GM21717 (cell line): Measurements from ENCODE around the gene KIF13A.
"Not testable (repeated sequence)": the region's sequence is repeated elsewhere in the genome, so short reads cannot be mapped to it uniquely, and the experiment has no call there.

Source experiments
- ATAC-seq: cut with Tn5 transposase; IDR thresholded peaks from one replicate; pipeline ENCODE4 v1.9.1; 2021; ENCODE audit warnings: mild to moderate bottlenecking, moderate library complexity; ENCODE audit not compliant: unreplicated experiment

KIF13A gene

GRCh38 chr6:17877895-17878440 is 109.5 kb downstream of the KIF13A start:
- no peak for ATAC-seq

DNA sequence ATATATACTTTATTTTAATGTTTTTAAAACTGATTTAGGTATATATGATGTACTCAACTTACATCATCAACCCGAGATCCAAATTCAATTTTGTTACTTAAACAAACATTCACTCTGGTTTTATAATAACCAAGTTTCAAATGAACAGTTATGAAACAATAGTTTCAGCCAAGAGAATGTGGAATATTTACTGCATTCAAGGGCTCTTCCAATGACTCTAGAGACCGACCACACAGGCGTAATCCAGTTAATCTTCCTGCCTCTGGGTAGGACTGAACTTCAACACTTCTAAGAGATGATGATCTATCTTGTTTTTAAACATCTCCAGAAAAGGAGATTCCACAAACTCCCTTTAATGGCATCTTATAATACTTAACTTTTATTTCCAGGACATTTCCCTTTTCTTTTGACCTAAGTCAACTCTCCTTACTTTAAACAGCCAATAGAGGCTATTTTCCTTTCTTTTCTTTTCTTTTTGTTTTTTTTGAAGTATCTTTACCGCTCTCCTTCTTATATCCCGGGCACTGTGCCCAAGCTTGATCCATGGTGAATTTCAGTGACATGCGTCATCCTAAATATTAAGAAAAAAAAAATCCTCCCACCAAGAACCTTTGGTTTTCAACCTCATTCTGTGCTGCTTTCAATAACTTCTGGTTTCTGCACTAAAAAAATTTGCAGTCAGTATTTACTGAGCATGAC is 110.1 kb downstream of the KIF13A start:
- no peak for ATAC-seq

- ATAC-seq = no peak
Observed at GRCh38 chr6:17874753-17875152, 112.7 kb downstream of the KIF13A start.

- no peak for ATAC-seq
Observed at GRCh38 chr6:17872908-17873307, 114.5 kb downstream of the KIF13A start.

DNA sequence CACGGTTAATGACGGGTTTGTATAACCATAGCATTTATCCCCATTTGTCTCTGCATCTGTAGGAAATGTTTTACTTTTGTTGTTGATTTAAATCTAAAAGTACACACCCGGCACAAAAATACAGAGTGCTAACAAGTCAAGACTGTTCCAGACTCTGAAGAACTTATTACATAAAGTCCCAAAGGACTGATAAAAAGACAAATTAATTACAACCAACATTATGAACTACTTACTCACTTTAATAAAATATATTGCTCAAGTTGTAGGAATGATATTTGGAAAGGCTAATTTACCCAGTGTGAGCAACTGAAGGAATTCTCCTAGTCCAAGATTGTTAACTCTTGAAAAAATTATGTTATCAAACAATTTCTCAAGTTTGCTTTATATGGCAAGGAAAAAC is 115.6 kb downstream of the KIF13A start:
- no peak for ATAC-seq

- no peak for ATAC-seq
Observed at GRCh38 chr6:17871189-17871519, 116.3 kb downstream of the KIF13A start.

- no peak for ATAC-seq
Observed at GRCh38 chr6:17870300-17871188, 116.9 kb downstream of the KIF13A start.

DNA sequence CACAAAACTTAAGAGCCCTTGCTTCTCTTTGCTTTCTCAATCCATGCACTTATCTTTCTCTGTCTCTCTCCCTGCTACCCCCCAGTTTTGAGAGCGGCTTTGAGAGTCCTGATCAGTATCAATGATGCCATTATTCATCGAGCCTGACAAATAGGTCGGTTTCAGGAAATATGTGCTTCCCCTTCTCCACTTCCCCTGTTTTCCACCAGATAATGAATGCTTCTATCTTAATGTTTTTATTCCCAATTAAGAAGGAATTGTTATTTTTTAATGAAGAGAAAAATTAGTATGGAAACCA is 117.7 kb downstream of the KIF13A start:
- ATAC-seq = no peak

- no peak for ATAC-seq
Observed at GRCh38 chr6:17869010-17869752, 118.3 kb downstream of the KIF13A start.

GRCh38 chr6:17867880-17868279 is 119.6 kb downstream of the KIF13A start:
- no peak for ATAC-seq

GRCh38 chr6:17866876-17867444 is 120.5 kb downstream of the KIF13A start:
- ATAC-seq = no peak

GRCh38 chr6:17865798-17866725 is 121.4 kb downstream of the KIF13A start:
- no peak for ATAC-seq

- ATAC-seq = no peak
Observed at GRCh38 chr6:17865243-17865642, 122.2 kb downstream of the KIF13A start.

DNA sequence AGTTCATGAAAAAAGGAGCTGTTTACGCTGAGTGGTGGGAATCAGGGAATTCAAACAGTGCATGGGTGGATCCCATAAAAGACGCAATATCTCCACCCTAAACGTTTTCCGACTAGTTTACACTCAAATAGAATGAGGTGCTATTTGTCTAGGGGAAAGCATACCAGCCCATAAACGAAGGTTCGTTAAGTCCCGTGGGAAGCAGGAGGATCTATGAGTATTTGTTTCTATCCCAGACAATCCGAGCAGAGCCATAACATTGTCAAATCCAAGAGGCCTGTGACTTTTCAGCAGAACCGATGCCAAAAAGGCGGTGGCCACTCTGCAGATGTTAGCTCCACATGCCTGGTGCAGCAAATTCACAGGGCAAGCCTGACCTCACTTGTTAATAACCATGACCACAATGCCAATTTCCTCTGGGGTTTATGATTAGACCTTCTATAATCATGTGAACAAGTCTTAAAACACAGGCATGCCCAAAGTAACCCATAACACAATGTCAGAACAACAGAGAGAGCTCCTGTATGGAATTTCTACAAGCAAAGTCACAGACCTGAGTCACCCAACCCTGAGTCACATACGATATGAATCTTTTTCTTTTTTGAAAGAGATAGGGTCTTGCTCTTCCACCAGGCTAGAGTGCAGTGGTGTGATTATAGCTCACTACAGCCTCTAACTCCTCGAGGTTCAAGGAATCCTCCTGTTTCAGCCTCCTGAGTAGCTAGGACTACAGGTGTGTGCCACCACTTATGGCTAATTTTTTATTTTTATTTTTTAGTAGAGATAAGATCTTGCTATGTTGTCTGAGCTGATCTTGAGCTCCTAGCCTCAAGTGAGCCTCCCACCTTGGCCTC is 123.3 kb downstream of the KIF13A start:
- no peak for ATAC-seq

DNA sequence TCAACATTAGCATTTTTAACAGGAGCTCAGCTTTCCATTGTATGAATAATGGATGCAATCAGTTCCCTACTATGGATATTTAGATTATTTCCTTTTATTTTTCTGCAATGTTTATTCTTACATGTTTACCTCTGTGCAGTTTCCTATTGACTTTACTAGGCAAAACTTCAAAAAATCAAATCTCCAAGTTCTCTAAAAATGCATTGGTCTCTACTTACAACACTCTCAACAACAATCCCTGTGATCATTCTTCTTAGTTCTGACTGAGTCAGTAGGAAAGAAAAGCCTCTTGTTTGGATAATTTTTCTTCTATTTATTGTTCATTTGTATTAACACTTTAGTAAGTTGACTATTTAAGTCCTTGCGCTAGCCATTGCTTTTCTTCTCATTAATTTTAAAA is 126.1 kb downstream of the KIF13A start:
- no peak for ATAC-seq

GRCh38 chr6:17859846-17860245 is 127.6 kb downstream of the KIF13A start:
- no peak for ATAC-seq

DNA sequence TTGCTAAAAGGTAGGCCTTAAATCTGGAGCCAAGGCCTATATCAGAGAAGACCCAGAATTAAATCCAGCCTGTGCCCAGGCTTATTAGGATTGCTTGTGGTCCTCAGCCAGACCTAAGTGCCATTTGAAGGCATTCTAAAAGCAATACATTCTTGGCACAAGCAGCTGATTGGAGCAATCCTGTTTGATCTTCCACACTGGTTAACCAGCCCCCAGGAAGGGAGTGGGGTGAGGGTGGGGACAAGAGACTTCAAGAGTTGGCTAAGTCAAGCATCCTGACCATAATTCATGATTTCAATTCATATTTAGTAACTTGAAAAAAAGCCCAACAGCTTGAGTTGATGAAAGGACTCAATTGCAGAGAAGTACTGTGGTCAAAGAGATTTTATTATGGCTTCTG is 128.9 kb downstream of the KIF13A start:
- ATAC-seq = no peak

GRCh38 chr6:17857188-17857587 is 130.2 kb downstream of the KIF13A start:
- not testable (repeated sequence) for ATAC-seq

GRCh38 chr6:17856306-17856705 is 131.1 kb downstream of the KIF13A start:
- no peak for ATAC-seq
